HEK293 (cell line): ENCODE results near the gene CREB3L1.

Experiments used
- IKZF3 ChIP-seq: fragments of 450-650 bp; IDR thresholded peaks from 2 replicates; pipeline ENCODE4 v1.5.0; 2018; ENCODE audit warnings: missing biosample characterization, mild to moderate bottlenecking, missing genetic modification characterization, moderate library complexity
- PRDM2 ChIP-seq: fragments of 450-650 bp; formaldehyde crosslinking; IDR thresholded peaks from 2 replicates; pipeline ENCODE4 v1.5.1; 2016; ENCODE audit warnings: missing biosample characterization, missing genetic modification characterization, borderline replicate concordance
- SCRT2 ChIP-seq: fragments of 450-650 bp; formaldehyde crosslinking; IDR thresholded peaks from 2 replicates; pipeline ENCODE4 v1.5.1; 2016; ENCODE audit warnings: missing biosample characterization, missing genetic modification characterization
- ZBTB11 ChIP-seq: fragments of 450-650 bp; formaldehyde crosslinking; conservative IDR thresholded peaks from 2 replicates; pipeline ENCODE4 v1.5.1; 2016; ENCODE audit warnings: low read depth, missing biosample characterization, missing genetic modification characterization
- ZFP69B ChIP-seq: fragments of 450-650 bp; formaldehyde crosslinking; IDR thresholded peaks from 2 replicates; pipeline ENCODE4 v1.5.1; 2016; ENCODE audit warnings: missing biosample characterization, missing genetic modification characterization
- ZNF121 ChIP-seq: fragments of 450-650 bp; formaldehyde crosslinking; IDR thresholded peaks from 2 replicates; pipeline ENCODE4 v1.5.1; 2016; ENCODE audit warnings: missing biosample characterization, missing genetic modification characterization
- ZNF133 ChIP-seq: fragments of 450-650 bp; formaldehyde crosslinking; IDR thresholded peaks from 2 replicates; pipeline ENCODE4 v1.5.1; 2016; ENCODE audit warnings: missing biosample characterization, missing genetic modification characterization
- ZNF138 ChIP-seq: fragments of 450-650 bp; formaldehyde crosslinking; IDR thresholded peaks from 2 replicates; pipeline ENCODE4 v1.5.1; 2016; ENCODE audit warnings: missing biosample characterization, missing genetic modification characterization, borderline replicate concordance
- ZNF140 ChIP-seq: fragments of 450-650 bp; formaldehyde crosslinking; IDR thresholded peaks from 2 replicates; pipeline ENCODE4 v1.5.1; 2016; ENCODE audit warnings: missing biosample characterization, missing genetic modification characterization
- ZNF211 ChIP-seq: fragments of 450-650 bp; formaldehyde crosslinking; IDR thresholded peaks from 2 replicates; pipeline ENCODE4 v1.5.1; 2016; ENCODE audit warnings: low read depth, missing biosample characterization, missing genetic modification characterization
- ZNF214 ChIP-seq: fragments of 450-650 bp; formaldehyde crosslinking; IDR thresholded peaks from 2 replicates; pipeline ENCODE4 v1.5.1; 2017; ENCODE audit warnings: missing biosample characterization, mild to moderate bottlenecking, missing genetic modification characterization, borderline replicate concordance
- ZNF221 ChIP-seq: fragments of 450-650 bp; formaldehyde crosslinking; IDR thresholded peaks from 2 replicates; pipeline ENCODE4 v1.5.1; 2017; ENCODE audit warnings: missing biosample characterization, missing genetic modification characterization, borderline replicate concordance
- ZNF354C ChIP-seq: fragments of 450-650 bp; formaldehyde crosslinking; IDR thresholded peaks from 2 replicates; pipeline ENCODE4 v1.5.1; 2016; ENCODE audit warnings: missing biosample characterization, missing genetic modification characterization, low read depth, borderline replicate concordance
- ZNF391 ChIP-seq: fragments of 450-650 bp; formaldehyde crosslinking; IDR thresholded peaks from 2 replicates; pipeline ENCODE4 v1.5.1; 2016; ENCODE audit warnings: low read depth, missing biosample characterization, missing genetic modification characterization, borderline replicate concordance
- ZNF510 ChIP-seq: fragments of 450-650 bp; formaldehyde crosslinking; IDR thresholded peaks from 2 replicates; pipeline ENCODE4 v1.5.1; 2018; ENCODE audit warnings: mild to moderate bottlenecking, missing genetic modification characterization, missing biosample characterization; ENCODE audit not compliant: insufficient replicate concordance
- ZNF521 ChIP-seq: fragments of 450-650 bp; formaldehyde crosslinking; IDR thresholded peaks from 2 replicates; pipeline ENCODE4 v1.5.1; 2017; ENCODE audit warnings: missing biosample characterization, mild to moderate bottlenecking, missing genetic modification characterization
- ZNF529 ChIP-seq: fragments of 450-650 bp; formaldehyde crosslinking; IDR thresholded peaks from 2 replicates; pipeline ENCODE4 v1.5.1; 2017; ENCODE audit warnings: missing genetic modification characterization, missing biosample characterization; ENCODE audit not compliant: insufficient replicate concordance
- ZNF626 ChIP-seq: fragments of 450-650 bp; sonication (Bioruptor Pico); formaldehyde crosslinking; IDR thresholded peaks from 2 replicates; pipeline ENCODE4 v1.5.1; 2018; ENCODE audit warnings: missing biosample characterization, missing genetic modification characterization, inconsistent platforms
- ZNF629 ChIP-seq: fragments of 450-650 bp; formaldehyde crosslinking; IDR thresholded peaks from 2 replicates; pipeline ENCODE4 v1.5.1; 2017; ENCODE audit warnings: missing biosample characterization, missing genetic modification characterization
- ZNF692 ChIP-seq: fragments of 450-650 bp; formaldehyde crosslinking; IDR thresholded peaks from 2 replicates; pipeline ENCODE4 v1.5.1; 2016; ENCODE audit warnings: missing biosample characterization, missing genetic modification characterization
- ZNF777 ChIP-seq: fragments of 450-650 bp; formaldehyde crosslinking; IDR thresholded peaks from 2 replicates; pipeline ENCODE4 v1.5.1; 2017; ENCODE audit warnings: missing biosample characterization, missing genetic modification characterization, borderline replicate concordance
- ZNF830 ChIP-seq: fragments of 450-650 bp; IDR thresholded peaks from 2 replicates; pipeline ENCODE4 v1.5.0; 2018; ENCODE audit warnings: missing biosample characterization, missing genetic modification characterization, low read depth, mild to moderate bottlenecking, moderate library complexity
- ZSCAN5A ChIP-seq: fragments of 450-650 bp; formaldehyde crosslinking; IDR thresholded peaks from 2 replicates; pipeline ENCODE4 v1.5.1; 2016; ENCODE audit warnings: missing biosample characterization, missing genetic modification characterization

Gene CREB3L1

GRCh38 chr11:46253258-46254132, 24.0 kb upstream of the CREB3L1 start (continued):
- TF ChIP-seq ZNF221 (tag by site-specific recombination) (no peak), ZBTB11 (tag by site-specific recombination) (no peak), ZNF629 (tag by site-specific recombination) (peak; percentile 54), ZNF138 (tag by site-specific recombination) (no peak), ZNF626 (tag by site-specific recombination) (no peak), PRDM2 (tag by site-specific recombination) (no peak), IKZF3 (no peak), ZNF121 (tag by site-specific recombination) (no peak), ZNF140 (no peak), SCRT2 (tag by site-specific recombination) (no peak), ZNF391 (no peak), ZNF211 (tag by site-specific recombination) (no peak), ZFP69B (tag by site-specific recombination) (peak; percentile 35; the same call in 1 of the 2 replicates), ZNF214 (tag by site-specific recombination) (no peak), ZSCAN5A (tag by site-specific recombination) (no peak), ZNF521 (no peak), ZNF354C (no peak), ZNF529 (tag by site-specific recombination) (no peak), ZNF133 (tag by site-specific recombination) (no peak), ZNF692 (0 out of 2 replicates have a peak, but pooled peaks have one; percentile 15), ZNF777 (tag by site-specific recombination) (no peak), ZNF830 (tag by site-specific recombination) (no peak), ZNF510 (tag by site-specific recombination) (no peak)
